BJ (cell line): ENCODE data around the gene KCNAB3. TPM values are rescaled to one million over a fixed set of nuclear protein-coding genes. Genes with fewer than 3 reads are reported as not detected.

ENCODE experiments used
- CTCF ChIA-PET: fragments of 350-600 bp; formaldehyde crosslinking; extraction: SDS; loops from one replicate; lab custom pipeline; 2021; ENCODE audit warnings: antibody characterized with exemption, inconsistent platforms; lab: Yijun Ruan, JAX
- POLR2A ChIA-PET: fragments of 300-600 bp; sonication (Branson Sonifier 250); formaldehyde crosslinking; extraction: SDS; loops from one replicate; lab custom pipeline; 2021; ENCODE audit warnings: antibody characterized with exemption; lab: Charles Lee
- DNase-seq: peaks from one replicate; pipeline ENCODE4 v3.0.0-alpha.2; 2011; ENCODE audit warnings: low read depth
- H3K27me3 ChIP-seq: 2 replicates; pipeline ENCODE4 v1.6.0; 2011; ENCODE audit warnings: low read length; ENCODE audit not compliant: control insufficient read depth, insufficient read depth
- H3K36me3 ChIP-seq: 2 replicates; pipeline ENCODE4 v1.5.1; 2011; ENCODE audit warnings: low read length; ENCODE audit not compliant: control insufficient read depth, insufficient read depth
- H3K4me3 ChIP-seq: 2 replicates; pipeline ENCODE4 v1.5.1; 2011; ENCODE audit warnings: low read depth, mild to moderate bottlenecking, control low read depth, low read length
- polyA plus RNA-seq: library from polyadenylated mRNA; depleted of rRNA; stranded (reverse); fragments of >200 nt; gene quantifications from 2 replicates; pipeline ENCODE4 v1.2.3, GENCODE V29; 2011
- TF ChIP-seq, protein P1 (sequence below): IDR thresholded peaks from 2 replicates; pipeline ENCODE4 v1.5.1; 2011; ENCODE audit warnings: low read depth, mild to moderate bottlenecking, control low read depth, inconsistent platforms, low read length, moderate library complexity; ENCODE audit not compliant: insufficient read depth

Gene KCNAB3
- polyA plus RNA-seq, 1 experiment, result 1.9 TPM

DNA sequence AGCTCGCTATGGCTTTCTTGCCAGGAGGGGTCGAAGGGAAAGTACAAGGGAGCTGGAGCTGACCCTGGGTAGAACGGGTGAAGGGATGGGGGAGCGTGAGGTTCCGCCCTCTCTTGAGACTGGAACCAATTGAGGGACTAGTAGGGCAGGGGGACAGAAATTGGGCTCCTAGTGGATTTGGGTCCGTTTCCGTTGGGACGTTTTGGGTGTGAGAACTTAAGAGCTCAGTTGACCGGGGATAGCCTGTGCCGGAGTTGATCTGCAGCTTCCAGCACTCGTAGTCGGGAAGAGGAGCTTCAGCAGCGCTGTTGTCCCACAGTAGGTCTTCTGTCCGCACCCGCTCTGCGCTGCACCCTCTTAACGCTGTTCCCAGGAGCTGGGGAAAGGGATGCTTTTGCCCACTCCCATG lies 2.8 kb upstream of the KCNAB3 start:
- CTCF ChIA-PET, result interaction anchor here (0.9 to 4.9 kb wide), 16 partner anchors 10 to 189 kb away, joined by 3 to 46 read pairs (median 4); partner anchors contain the start of gene RNF227

DNA sequence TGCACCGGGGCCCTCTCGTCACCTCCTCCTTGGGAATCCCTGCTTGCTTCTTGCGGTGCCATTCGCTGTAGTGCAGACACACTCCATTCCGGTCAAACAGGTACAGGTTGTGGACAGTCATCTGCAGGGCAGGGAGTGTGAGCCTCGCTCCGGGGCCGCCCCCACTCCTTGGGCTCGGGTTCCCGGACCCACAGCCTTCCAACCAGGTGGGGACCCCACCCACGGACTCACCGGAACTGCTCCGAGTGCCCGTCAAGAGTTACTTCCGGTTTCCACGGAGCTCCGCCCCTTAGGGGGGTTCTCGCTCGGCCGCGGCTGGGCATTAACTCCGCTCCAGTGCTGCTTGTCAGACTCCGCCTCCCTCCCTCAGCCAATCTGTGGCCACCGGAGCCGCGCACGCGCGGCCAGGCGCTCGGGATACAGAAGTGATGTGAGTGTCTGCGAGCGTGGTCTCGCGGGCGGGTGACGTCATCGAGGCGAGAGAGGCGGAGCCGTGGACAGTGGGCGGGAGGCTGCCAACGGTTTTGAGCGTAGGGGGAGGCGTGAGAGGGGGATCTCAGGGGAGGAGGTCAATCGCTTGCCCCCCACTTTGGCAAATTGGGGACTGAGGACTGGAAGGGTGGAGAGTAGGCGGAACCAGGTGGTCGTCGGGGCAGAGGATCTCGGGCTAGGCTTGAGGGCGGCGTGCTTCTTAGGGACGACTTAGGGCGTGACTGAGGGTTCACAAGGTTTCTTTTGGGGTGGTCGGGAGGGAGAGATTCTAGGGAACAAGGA lies 2.2 kb upstream of the KCNAB3 start, which contains the start of the genes CNTROB and TRAPPC1:
TSS of gene CNTROB (plus strand) at position 498 of the 774 bp plus-strand sequence. CDS start 874 bp downstream, outside the sequence.
TSS of gene TRAPPC1 (minus strand) at position 238 of the 774 bp plus-strand sequence. CDS start at position 121, 117 bp downstream.
- peaks cover 1% of the 10 kb centered on the region for H3K36me3 ChIP-seq
- DNase-seq, result peak; percentile 97
- ChIA-PET POLR2A (interaction anchor here (0.6 to 1.0 kb wide), 2 partner anchors 43 to 454 kb away, joined by 3 to 5 read pairs; no protein-coding TSS in a partner anchor), CTCF (interaction anchor here (0.6 to 4.9 kb wide), 17 partner anchors 10 to 189 kb away, joined by 3 to 46 read pairs (median 4); partner anchors contain the start of gene RNF227)
- H3K4me3 ChIP-seq, result peak within 1 kb of the TSS; percentile 68
- TF ChIP-seq, protein P1, sequence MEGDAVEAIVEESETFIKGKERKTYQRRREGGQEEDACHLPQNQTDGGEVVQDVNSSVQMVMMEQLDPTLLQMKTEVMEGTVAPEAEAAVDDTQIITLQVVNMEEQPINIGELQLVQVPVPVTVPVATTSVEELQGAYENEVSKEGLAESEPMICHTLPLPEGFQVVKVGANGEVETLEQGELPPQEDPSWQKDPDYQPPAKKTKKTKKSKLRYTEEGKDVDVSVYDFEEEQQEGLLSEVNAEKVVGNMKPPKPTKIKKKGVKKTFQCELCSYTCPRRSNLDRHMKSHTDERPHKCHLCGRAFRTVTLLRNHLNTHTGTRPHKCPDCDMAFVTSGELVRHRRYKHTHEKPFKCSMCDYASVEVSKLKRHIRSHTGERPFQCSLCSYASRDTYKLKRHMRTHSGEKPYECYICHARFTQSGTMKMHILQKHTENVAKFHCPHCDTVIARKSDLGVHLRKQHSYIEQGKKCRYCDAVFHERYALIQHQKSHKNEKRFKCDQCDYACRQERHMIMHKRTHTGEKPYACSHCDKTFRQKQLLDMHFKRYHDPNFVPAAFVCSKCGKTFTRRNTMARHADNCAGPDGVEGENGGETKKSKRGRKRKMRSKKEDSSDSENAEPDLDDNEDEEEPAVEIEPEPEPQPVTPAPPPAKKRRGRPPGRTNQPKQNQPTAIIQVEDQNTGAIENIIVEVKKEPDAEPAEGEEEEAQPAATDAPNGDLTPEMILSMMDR, result no peak
- no peaks in the 10 kb centered on the region for H3K27me3 ChIP-seq

More for the DNA sequence above, 2.8 kb upstream of the KCNAB3 start:
- no peaks in the 10 kb centered on the region for H3K27me3 ChIP-seq
- POLR2A ChIA-PET, result interaction anchor here (0.6 to 1.0 kb wide), 3 partner anchors 17 to 455 kb away, joined by 3 to 5 read pairs (median 3); partner anchors contain the start of gene RNF227
- H3K36me3 ChIP-seq, result peaks cover 1% of the 10 kb centered on the region
- no peak for DNase-seq
- peak overlapping the region; percentile 64 for H3K4me3 ChIP-seq
- TF ChIP-seq, protein P1, result no peak

DNA sequence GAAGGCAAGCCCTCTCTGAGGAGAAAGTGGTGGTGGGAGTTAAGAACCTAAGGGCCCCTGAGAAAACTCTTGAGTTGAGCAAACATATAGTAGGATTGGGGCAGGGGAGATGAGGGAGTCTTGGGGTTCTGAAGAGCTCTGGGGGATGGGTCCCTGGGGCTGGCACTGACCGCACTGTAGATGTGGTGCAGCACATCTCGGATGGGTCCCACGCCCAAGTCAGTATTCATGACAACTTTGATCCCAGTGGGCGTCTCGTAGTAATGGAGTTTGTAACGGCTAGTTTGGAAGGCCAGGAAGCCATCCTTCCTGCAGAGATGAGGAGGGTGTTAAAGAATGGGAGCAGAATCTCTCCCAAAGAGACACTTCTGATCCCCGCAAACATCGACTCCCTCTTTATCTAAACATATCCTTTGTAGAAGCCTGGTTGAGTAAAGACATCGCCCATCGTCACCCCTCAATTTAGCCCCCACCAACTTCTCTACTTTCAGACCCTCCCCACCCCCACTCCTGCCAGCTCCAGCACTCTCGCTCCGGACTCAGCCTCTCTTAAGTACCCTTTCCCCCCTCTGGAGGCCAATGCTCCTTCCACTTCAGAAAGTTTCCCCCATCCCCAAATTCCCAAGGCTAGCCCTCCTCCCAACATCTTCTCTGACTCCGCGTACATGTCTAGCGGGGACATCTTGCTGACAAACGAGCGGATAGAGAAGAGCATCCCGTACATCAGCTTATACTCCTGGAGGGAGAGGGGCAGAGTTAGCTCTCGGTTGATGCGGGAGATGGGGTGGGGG lies 1.4 kb upstream of the KCNAB3 start:
- TF ChIP-seq, protein P1, result no peak
- no peak for DNase-seq
- POLR2A ChIA-PET, result interaction anchor here (1.0 kb wide), 1 partner anchor 42 kb away, joined by 5 read pairs; no protein-coding TSS in a partner anchor
- Histone ChIP-seq H3K27me3 (no peaks in the 10 kb centered on the region), H3K36me3 (no peaks in the 10 kb centered on the region; the same call in none of the 2 replicates), H3K4me3 (peak overlapping the region; percentile 68)
- CTCF ChIA-PET, result interaction anchor here (0.6 to 4.9 kb wide), 10 partner anchors 9 to 188 kb away, joined by 3 to 46 read pairs (median 3); no protein-coding TSS in a partner anchor

DNA sequence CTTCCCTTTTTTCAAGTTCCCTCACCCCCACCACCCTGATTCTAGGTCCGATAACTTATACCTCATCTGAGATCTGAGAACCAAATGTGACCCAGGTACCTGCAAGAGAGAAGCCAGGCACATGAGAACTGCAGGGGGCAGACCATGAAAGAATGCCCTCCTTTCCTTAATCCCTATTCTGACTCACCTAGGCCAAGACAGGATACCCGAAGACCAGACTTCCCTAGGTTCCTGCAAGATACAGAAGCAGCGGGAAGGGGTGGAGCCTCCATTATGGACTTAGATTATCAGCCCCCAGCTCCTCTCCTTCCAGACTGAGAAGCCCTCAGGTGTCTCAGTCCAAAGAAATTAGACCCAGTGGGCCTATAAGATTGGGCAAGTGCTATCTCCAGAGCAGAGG lies 2.1 kb downstream of the KCNAB3 start:
- ChIA-PET POLR2A (no interaction called here), CTCF (no interaction called here)
- TF ChIP-seq, protein P1, result no peak
- Histone ChIP-seq H3K36me3 (no peaks in the 10 kb centered on the region; the same call in 1 of the 2 replicates), H3K4me3 (no peak overlapping the region), H3K27me3 (no peaks in the 10 kb centered on the region)
- no peak for DNase-seq
